NCI-H774 (cell line): ENCODE results near the gene NF1.
"Not testable (repeated sequence)": the region's sequence is repeated elsewhere in the genome, so short reads cannot be mapped to it uniquely, and the experiment has no call there.

ENCODE experiments used
- DNase-seq: peaks from one replicate; lab custom pipeline; 2025; lab: John Stamatoyannopoulos, UW

NF1 gene

GRCh38 chr17:31078290-31078689 is 16.5 kb upstream of the NF1 start:
- no peak for DNase-seq

GRCh38 chr17:31079731-31080130 is 15.0 kb upstream of the NF1 start:
- no peak for DNase-seq

GRCh38 chr17:31085563-31085962 is 9.2 kb upstream of the NF1 start:
- no peak for DNase-seq

- DNase-seq = no peak
These were observed 5.3 kb upstream of the NF1 start for GRCh38 chr17:31089471-31089870.

- not testable (repeated sequence) for DNase-seq
These were observed 4.1 kb upstream of the NF1 start for GRCh38 chr17:31090650-31091049.

GRCh38 chr17:31092475-31093064 is 2.2 kb upstream of the NF1 start:
- no peak for DNase-seq

GRCh38 chr17:31093866-31094599 is 744 bp upstream of the NF1 start:
- no peak for DNase-seq

- DNase-seq = peak; percentile 41
These were observed 694 bp downstream of the NF1 start for GRCh38 chr17:31095236-31096105.

- no peak for DNase-seq
These were observed 1.3 kb downstream of the NF1 start for GRCh38 chr17:31096106-31096436.

- DNase-seq = no peak
These were observed 4.2 kb downstream of the NF1 start for GRCh38 chr17:31099016-31099415.

GRCh38 chr17:31100840-31101459 is 6.2 kb downstream of the NF1 start:
- DNase-seq = no peak

GRCh38 chr17:31101943-31102342 is 7.2 kb downstream of the NF1 start:
- DNase-seq = no peak

GRCh38 chr17:31105991-31106390 is 11.2 kb downstream of the NF1 start:
- DNase-seq = no peak

GRCh38 chr17:31111183-31111582 is 16.4 kb downstream of the NF1 start:
- DNase-seq = peak; percentile 0

GRCh38 chr17:31112001-31112661 is 17.4 kb downstream of the NF1 start:
- DNase-seq = no peak

GRCh38 chr17:31113368-31113767 is 18.6 kb downstream of the NF1 start:
- not testable (repeated sequence) for DNase-seq

- no peak for DNase-seq
These were observed 19.2 kb downstream of the NF1 start for GRCh38 chr17:31113939-31114338.

- DNase-seq = no peak
These were observed 20.3 kb downstream of the NF1 start for GRCh38 chr17:31114956-31115555.

- no peak for DNase-seq
These were observed 21.4 kb downstream of the NF1 start for GRCh38 chr17:31116167-31116566.

GRCh38 chr17:31122746-31123145 is 28.0 kb downstream of the NF1 start:
- DNase-seq = no peak

- no peak for DNase-seq
These were observed 31.5 kb downstream of the NF1 start for GRCh38 chr17:31126318-31126717.

GRCh38 chr17:31128241-31128640 is 33.5 kb downstream of the NF1 start:
- no peak for DNase-seq
